Pancreas (tissue), 10 donors: ENCODE results near the gene CTCFL. TPM values are rescaled to one million over a fixed set of nuclear protein-coding genes. Genes with fewer than 3 reads are reported as not detected.

Experiments
- ATAC-seq, 4 donors: fragments of 200-7000 bp; cut with Tn5 transposase; one replicate each; pipeline versions ENCODE4 v1.8.0 to v1.9.1; 2020; ENCODE audit warnings: mild to moderate bottlenecking in 4 of 4, moderate library complexity in 4 of 4
- DNase-seq, 6 donors: peaks; one replicate each; pipeline ENCODE4 v3.0.0-alpha.2; 2020
- FAIRE-seq: peaks from 2 replicates; lab custom pipeline; 2012; peaks lifted over from hg19 to GRCh38; lab: Jason Lieb, UNC
- H3K27ac ChIP-seq, 4 donors: fragments of 200-600 bp; sonication (generic); 1 replicate in 3 of 4; 2 replicates in 1 of 4; pipeline versions ENCODE4 v1.5.0 to v1.8.0; 2020
- H3K27me3 ChIP-seq, 4 donors: fragments of 200-600 bp; one replicate each; pipeline ENCODE4 v1.8.0; 2021
- H3K36me3 ChIP-seq, 3 donors: fragments of 200-600 bp; sonication (generic) in 1 of 3; one replicate each; pipeline versions ENCODE4 v1.5.0 to v1.8.0; 2020 to 2021
- H3K4me1 ChIP-seq, 3 donors: fragments of 200-600 bp; one replicate each; pipeline ENCODE4 v1.8.0; 2021
- H3K4me3 ChIP-seq, 4 donors: fragments of 200-600 bp; sonication (generic) in 2 of 4; one replicate each; pipeline versions ENCODE4 v1.5.0 to v1.8.0; 2020 to 2021
- H3K9me3 ChIP-seq, 4 donors: fragments of 200-600 bp; one replicate each; pipeline ENCODE4 v1.8.0; 2021
- CTCF ChIP-seq, 4 donors: fragments of 200-600 bp; sonication (generic) in 3 of 4; IDR thresholded peaks; one replicate each; pipeline versions ENCODE4 v1.5.0 to v1.8.0; 2021; ENCODE audit warnings: antibody characterized with exemption in 4 of 4
- WGBS, 2 donors: extraction: QIAGEN DNeasy Blood & Tissue Kit; methylation state at CpG; one replicate each; pipeline ENCODE4 v1.1.7; 2013; 5-methylcytosine and 5-hydroxymethylcytosine counted together
- intact Hi-C, 3 donors: fragments of 100-400 bp; cut with DNase I; formaldehyde crosslinking; loops; one replicate each; pipeline versions ENCODE4 v1.11.1 to v1.14.2; 2022
- polyA plus RNA-seq, 2 donors: library from polyadenylated mRNA; stranded (reverse); fragments of 200-250 nt; gene quantifications; one replicate each; pipeline ENCODE4 v1.2.3, GENCODE V29; 2013
- total RNA-seq, 6 donors: library from RNA; stranded (reverse); fragmentation: NEBNext Ultra II Directional in 4 of 6; extraction: Animal tissue kit (Norgen Biotek cat#: 25700) in 4 of 6; gene quantifications; one replicate each; pipeline versions ENCODE4 v1.2.1 to v1.2.4, GENCODE V29; 2021 to 2023
- donor health status: healthy with polysubstance abuse.
- donor health status: DM: no; HTN: no; CAD: no; lungs with moderate emphysema.
- donor health status: DM: no; HTN: no; CAD: no.
- donor health status: control.
- donor health status: control.
- donor health status: Bipolar disorder and iron deficiency.
- donor health status: DM: yes; HTN: yes; CAD: no.
- donor health status: DM: no; HTN: no; CAD: no.
- donor health status: DM: no; HTN: no; CAD: no.
- donor health status: DM: yes; HTN: yes; CAD: no.

Gene CTCFL
- total and polyA plus RNA-seq, 8 donors = 0.16 TPM; not detected in 7

- ATAC-seq (no peak), FAIRE-seq (no peak), DNase-seq (peak in 1 of 6 donors; percentile 16)
- no peak overlapping the region for H3K27ac ChIP-seq
- no peak overlapping the region for H3K4me3 ChIP-seq
- no peaks in the 10 kb centered on the region for H3K9me3 ChIP-seq
- intact Hi-C loops = no loop called here
- no peaks in the 10 kb centered on the region for H3K36me3 ChIP-seq
- H3K27me3 ChIP-seq = no peaks in the 10 kb centered on the region
- H3K4me1 ChIP-seq = no peaks in the 10 kb centered on the region
- 89 to 94% methylated on average over 6 of the region's 6 CpGs for WGBS, 2 donors
- no peak for TF ChIP-seq CTCF (IDR thresholded peaks at IDR 0.05)
Measured at GRCh38 chr20:57482796-57483195, 42.1 kb downstream of the CTCFL start.

GRCh38 chr20:57482148-57482547 lies 42.8 kb downstream of the CTCFL start:
- DNase-seq = no peak
- no peak overlapping the region for H3K27ac ChIP-seq
- no peaks in the 10 kb centered on the region for H3K4me1 ChIP-seq
- H3K4me3 ChIP-seq = no peak overlapping the region
- no peaks in the 10 kb centered on the region for H3K36me3 ChIP-seq
- intact Hi-C loops = no loop called here
- no peaks in the 10 kb centered on the region for H3K9me3 ChIP-seq
- no peak for ATAC-seq
- no peak for TF ChIP-seq CTCF (IDR thresholded peaks at IDR 0.05)
- H3K27me3 ChIP-seq = no peaks in the 10 kb centered on the region
- no peak for FAIRE-seq
- WGBS, 2 donors = 57 to 68% methylated on average over 10 to 11 of the region's 11 CpGs

GRCh38 chr20:57481281-57481711 lies 43.6 kb downstream of the CTCFL start:
- H3K9me3 ChIP-seq = no peaks in the 10 kb centered on the region
- no peak for FAIRE-seq
- intact Hi-C loops = no loop called here
- no peaks in the 10 kb centered on the region for H3K4me1 ChIP-seq
- H3K4me3 ChIP-seq = no peak overlapping the region
- H3K27me3 ChIP-seq = no peaks in the 10 kb centered on the region
- TF ChIP-seq CTCF (IDR thresholded peaks at IDR 0.05) = no peak
- WGBS, 2 donors = 54 to 79% methylated on average over 8 to 9 of the region's 9 CpGs
- no peak overlapping the region for H3K27ac ChIP-seq
- no peaks in the 10 kb centered on the region for H3K36me3 ChIP-seq
- DNase-seq = peak in 1 of 6 donors; percentile 34
- no peak for ATAC-seq

- intact Hi-C loops = no loop called here
Measured at GRCh38 chr20:57480444-57481160, 44.3 kb downstream of the CTCFL start.

More at GRCh38 chr20:57480444-57481160, 44.3 kb downstream of the CTCFL start:
- H3K9me3 ChIP-seq = no peaks in the 10 kb centered on the region
- no peaks in the 10 kb centered on the region for H3K36me3 ChIP-seq
- no peaks in the 10 kb centered on the region for H3K27me3 ChIP-seq
- H3K27ac ChIP-seq = no peak overlapping the region
- no peak for TF ChIP-seq CTCF (IDR thresholded peaks at IDR 0.05)
- no peaks in the 10 kb centered on the region for H3K4me1 ChIP-seq
- ATAC-seq (no peak), FAIRE-seq (no peak), DNase-seq (peak in 1 of 6 donors; percentile 38)
- H3K4me3 ChIP-seq = no peak overlapping the region
- 63 to 79% methylated on average over 17 of the region's 17 CpGs for WGBS, 2 donors
